PC-9 (cell line): ENCODE results near the gene PLEKHA4. TPM values are rescaled to one million over a fixed set of nuclear protein-coding genes. Genes with fewer than 3 reads are reported as not detected.

Experiments used
- BruUV-seq: library from RNA; stranded (reverse); fragments of 400-500 nt; replicated peaks from 2 replicates; lab custom pipeline; 2021; lab: Mats Ljungman, UMichigan
- CTCF ChIA-PET: fragments of 300-600 bp; sonication (Branson Sonifier 250); formaldehyde crosslinking; loops from one replicate; lab custom pipeline; 2022; ENCODE audit warnings: antibody characterized with exemption; lab: Charles Lee
- POLR2A ChIA-PET: fragments of 300-600 bp; sonication (Branson Sonifier 250); formaldehyde crosslinking; loops from one replicate; lab custom pipeline; 2022; ENCODE audit warnings: antibody characterized with exemption; ENCODE audit not compliant: unreplicated experiment; lab: Charles Lee
- DNase-seq, 2 experiments: peaks; one replicate each; pipeline versions ENCODE4 v3.0.0 to v3.0.0-alpha.2; 2015 to 2022; ENCODE audit warnings: mixed read lengths in 1 of 2
- H2AFZ ChIP-seq: fragments of 200-600 bp; sonication (generic); 2 replicates; pipeline ENCODE4 v1.8.1; 2017; ENCODE audit warnings: antibody characterized with exemption
- H3F3A ChIP-seq: fragments of 200-600 bp; sonication (generic); 2 replicates; pipeline ENCODE4 v1.8.1; 2017; ENCODE audit warnings: antibody characterized with exemption, mild to moderate bottlenecking, low read depth; ENCODE audit not compliant: insufficient read depth
- H3K27ac ChIP-seq: fragments of 200-600 bp; sonication (generic); 2 replicates; pipeline ENCODE4 v1.6.1; 2016; ENCODE audit warnings: mixed run types
- H3K27me3 ChIP-seq: fragments of 200-600 bp; sonication (generic); 2 replicates; pipeline ENCODE4 v1.6.1; 2016; ENCODE audit warnings: low read depth, mixed run types; ENCODE audit not compliant: insufficient read depth
- H3K36me3 ChIP-seq: fragments of 200-600 bp; sonication (generic); 2 replicates; pipeline ENCODE4 v1.6.1; 2016; ENCODE audit warnings: low read depth, mixed run types
- H3K4me1 ChIP-seq: fragments of 200-600 bp; sonication (generic); replicated peaks from 2 replicates; pipeline ENCODE4 v1.6.1; 2016; ENCODE audit warnings: mixed run types; ENCODE audit not compliant: insufficient read depth
- H3K4me2 ChIP-seq: fragments of 200-600 bp; sonication (generic); 2 replicates; pipeline ENCODE4 v1.6.1; 2017; ENCODE audit warnings: mixed run types
- H3K4me3 ChIP-seq: fragments of 200-600 bp; sonication (generic); 2 replicates; pipeline ENCODE4 v1.6.1; 2016; ENCODE audit warnings: mixed run types
- H3K79me2 ChIP-seq: fragments of 200-600 bp; sonication (generic); 2 replicates; pipeline ENCODE4 v1.6.1; 2017; ENCODE audit warnings: low read depth, mixed run types
- H3K9me2 ChIP-seq: fragments of 200-600 bp; sonication (generic); 2 replicates; pipeline ENCODE4 v1.8.1; 2017; ENCODE audit warnings: mild to moderate bottlenecking; ENCODE audit not compliant: insufficient read depth
- H3K9me3 ChIP-seq: fragments of 200-600 bp; sonication (generic); 2 replicates; pipeline ENCODE4 v1.8.1; 2016; ENCODE audit warnings: low read depth; ENCODE audit not compliant: insufficient read depth
- H4K20me1 ChIP-seq: fragments of 200-600 bp; sonication (generic); 2 replicates; pipeline ENCODE4 v1.8.1; 2017; ENCODE audit not compliant: insufficient read depth
- EZH2 ChIP-seq: fragments of 200-600 bp; sonication (generic); IDR thresholded peaks from 2 replicates; pipeline ENCODE4 v1.8.0; 2017; ENCODE audit warnings: antibody characterized with exemption, low read depth
- intact Hi-C: fragments of 100-400 bp; cut with micrococcal nuclease; formaldehyde crosslinking; loops from one replicate; pipeline ENCODE4 v1.10.0; 2022; ENCODE audit not compliant: unreplicated experiment
- total RNA-seq: library from RNA; stranded (reverse); gene quantifications from 2 replicates; pipeline ENCODE4 v1.2.3, GENCODE V29; 2021
- TF ChIP-seq, protein P1 (sequence below): fragments of 200-600 bp; sonication (generic); conservative IDR thresholded peaks from 2 replicates; pipeline ENCODE4 v1.6.1; 2017; ENCODE audit warnings: mixed run types, antibody characterized with exemption, mild to moderate bottlenecking, moderate library complexity

Gene PLEKHA4
- total RNA-seq, 1 experiment from 2014 or later, result 0.79 TPM

DNA sequence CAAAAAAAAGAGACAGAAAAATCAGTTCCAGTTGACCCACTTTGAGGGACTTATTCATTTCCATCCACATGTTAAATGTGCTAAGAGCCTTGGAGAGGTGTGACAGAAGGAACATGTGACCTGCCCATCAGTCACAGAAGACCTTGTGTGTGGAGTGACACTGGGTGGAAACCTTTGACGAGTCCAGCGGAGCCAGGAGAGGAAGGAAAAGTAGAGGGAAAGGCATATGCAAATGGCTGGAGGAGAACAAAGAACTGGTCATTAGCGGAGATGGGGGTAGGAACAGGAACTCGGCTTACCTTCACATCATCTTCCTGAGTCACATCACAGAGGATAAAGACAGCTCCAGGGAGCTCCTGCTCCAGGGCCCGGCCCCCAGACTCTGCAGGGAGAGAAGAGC lies 34.4 kb downstream of the PLEKHA4 start:
- POLR2A ChIA-PET, result no interaction called here
- no peaks in the 10 kb centered on the region for H3K9me3 ChIP-seq
- no peaks in the 10 kb centered on the region for H3K27me3 ChIP-seq
- no TSS peak for BruUV-seq
- 0 out of 2 replicates have a peak, but pooled peaks cover 4% of the 10 kb centered on the region for H3K36me3 ChIP-seq
- no peaks in the 10 kb centered on the region for H3K9me2 ChIP-seq
- peaks cover 18% of the 10 kb centered on the region for H3F3A ChIP-seq
- CTCF ChIA-PET, result interaction anchor here (0.6 kb wide), 1 partner anchor 33 kb away, joined by 8 read pairs; no protein-coding TSS in a partner anchor
- no peaks in the 10 kb centered on the region for H3K79me2 ChIP-seq
- H3K4me3 ChIP-seq, result no peak overlapping the region
- H2AFZ ChIP-seq, result no peak overlapping the region
- H3K4me2 ChIP-seq, result peak overlapping the region; percentile 32; the same call in 1 of the 2 replicates
- H3K4me1 ChIP-seq, result no peaks in the 10 kb centered on the region
- no peak for DNase-seq
- TF ChIP-seq, protein P1, sequence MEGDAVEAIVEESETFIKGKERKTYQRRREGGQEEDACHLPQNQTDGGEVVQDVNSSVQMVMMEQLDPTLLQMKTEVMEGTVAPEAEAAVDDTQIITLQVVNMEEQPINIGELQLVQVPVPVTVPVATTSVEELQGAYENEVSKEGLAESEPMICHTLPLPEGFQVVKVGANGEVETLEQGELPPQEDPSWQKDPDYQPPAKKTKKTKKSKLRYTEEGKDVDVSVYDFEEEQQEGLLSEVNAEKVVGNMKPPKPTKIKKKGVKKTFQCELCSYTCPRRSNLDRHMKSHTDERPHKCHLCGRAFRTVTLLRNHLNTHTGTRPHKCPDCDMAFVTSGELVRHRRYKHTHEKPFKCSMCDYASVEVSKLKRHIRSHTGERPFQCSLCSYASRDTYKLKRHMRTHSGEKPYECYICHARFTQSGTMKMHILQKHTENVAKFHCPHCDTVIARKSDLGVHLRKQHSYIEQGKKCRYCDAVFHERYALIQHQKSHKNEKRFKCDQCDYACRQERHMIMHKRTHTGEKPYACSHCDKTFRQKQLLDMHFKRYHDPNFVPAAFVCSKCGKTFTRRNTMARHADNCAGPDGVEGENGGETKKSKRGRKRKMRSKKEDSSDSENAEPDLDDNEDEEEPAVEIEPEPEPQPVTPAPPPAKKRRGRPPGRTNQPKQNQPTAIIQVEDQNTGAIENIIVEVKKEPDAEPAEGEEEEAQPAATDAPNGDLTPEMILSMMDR, result no peak
- no peak for TF ChIP-seq EZH2
- H4K20me1 ChIP-seq, result no peaks in the 10 kb centered on the region
- intact Hi-C loops, result loop anchor here (2.0 kb wide), 1 partner anchor 23 kb away; the partner anchor contains the start of gene BCAT2
- no peak overlapping the region for H3K27ac ChIP-seq

DNA sequence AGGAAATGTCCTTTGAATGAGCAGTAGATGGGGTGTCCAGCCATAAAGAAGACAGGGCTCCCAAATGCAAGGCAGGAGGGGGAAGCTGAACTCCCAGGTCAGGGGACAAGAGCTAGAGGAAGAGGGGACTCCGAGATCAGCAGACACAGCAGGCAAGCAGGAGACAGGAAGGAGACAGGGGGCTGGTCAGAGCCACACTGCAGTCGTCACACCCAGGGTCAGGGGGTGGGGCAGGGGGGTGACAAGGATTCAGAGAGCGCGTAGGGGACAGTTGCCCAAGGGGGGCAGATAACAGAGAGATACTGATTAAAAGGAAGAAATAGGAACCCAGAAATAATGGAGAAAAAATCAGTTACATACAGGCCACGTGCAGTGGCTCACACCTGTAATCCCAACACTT lies 35.4 kb downstream of the PLEKHA4 start:
- H3K4me2 ChIP-seq, result no peak overlapping the region
- 0 out of 2 replicates have a peak, but pooled peaks cover 4% of the 10 kb centered on the region for H3K36me3 ChIP-seq
- TF ChIP-seq, protein P1, result no peak
- TF ChIP-seq EZH2, result no peak
- H3K27ac ChIP-seq, result no peak overlapping the region
- H3K27me3 ChIP-seq, result no peaks in the 10 kb centered on the region
- H4K20me1 ChIP-seq, result no peaks in the 10 kb centered on the region
- POLR2A ChIA-PET, result interaction anchor here (0.6 kb wide), 1 partner anchor 131 kb away, joined by 4 read pairs; no protein-coding TSS in a partner anchor
- H3K4me1 ChIP-seq, result no peaks in the 10 kb centered on the region
- intact Hi-C loops, result no loop called here
- H3K9me2 ChIP-seq, result no peaks in the 10 kb centered on the region
- CTCF ChIA-PET, result no interaction called here
- no TSS peak for BruUV-seq
- no peaks in the 10 kb centered on the region for H3K9me3 ChIP-seq
- peaks cover 14% of the 10 kb centered on the region for H3F3A ChIP-seq
- no peak overlapping the region for H3K4me3 ChIP-seq
- no peak for DNase-seq
- H3K79me2 ChIP-seq, result no peaks in the 10 kb centered on the region
- no peak overlapping the region for H2AFZ ChIP-seq

DNA sequence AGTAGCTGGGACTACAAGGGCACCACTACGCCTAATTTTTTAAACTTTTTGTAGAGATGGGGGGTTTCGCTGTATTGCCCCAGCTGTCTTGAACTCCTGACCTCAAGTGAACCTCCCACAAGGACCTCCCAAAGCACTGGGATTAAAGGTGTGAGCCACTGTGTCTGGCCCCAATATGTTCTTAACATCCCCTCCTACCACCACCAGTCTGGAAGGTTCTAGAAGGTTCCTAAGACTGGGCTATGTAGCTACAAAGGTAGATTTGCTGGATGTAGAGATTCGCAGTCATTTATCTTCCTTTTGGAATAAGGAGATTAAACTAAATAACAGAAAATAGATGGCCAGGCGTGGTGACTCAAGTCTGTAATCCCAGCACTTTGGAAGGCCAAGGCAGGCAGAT lies 37.5 kb downstream of the PLEKHA4 start:
- H3K4me1 ChIP-seq, result peaks cover 6% of the 10 kb centered on the region; the same call in 1 of the 2 replicates
- no peak overlapping the region for H3K4me2 ChIP-seq
- H3F3A ChIP-seq, result peaks cover 8% of the 10 kb centered on the region; the same call in 1 of the 2 replicates
- no TSS peak for BruUV-seq
- no peaks in the 10 kb centered on the region for H3K27me3 ChIP-seq
- no peak for TF ChIP-seq EZH2
- TF ChIP-seq, protein P1, result no peak
- ChIA-PET CTCF (interaction anchor here (0.6 kb wide), 1 partner anchor 42 kb away, joined by 3 read pairs; no protein-coding TSS in a partner anchor), POLR2A (interaction anchor here (0.8 to 1.2 kb wide), 2 partner anchors 21 to 538 kb away, joined by 4 to 5 read pairs; partner anchors contain the start of gene BCAT2)
- no peaks in the 10 kb centered on the region for H3K9me2 ChIP-seq
- intact Hi-C loops, result no loop called here
- H4K20me1 ChIP-seq, result no peaks in the 10 kb centered on the region
- H3K4me3 ChIP-seq, result no peak overlapping the region
- no peak overlapping the region for H2AFZ ChIP-seq
- DNase-seq, result no peak
- H3K36me3 ChIP-seq, result 0 out of 2 replicates have a peak, but pooled peaks cover 4% of the 10 kb centered on the region
- H3K27ac ChIP-seq, result no peak overlapping the region
- H3K9me3 ChIP-seq, result no peaks in the 10 kb centered on the region
- H3K79me2 ChIP-seq, result no peaks in the 10 kb centered on the region
